GM13977 (cell line): ENCODE data around the gene SLC48A1.

ENCODE experiments used
- DNase-seq: peaks from one replicate; pipeline ENCODE4 v3.0.0; 2012; ENCODE audit warnings: low spot score
- in situ Hi-C: fragments of 300-500 bp; cut with MboI; formaldehyde crosslinking; loops from one replicate; pipeline ENCODE4 v1.12.0; 2022; ENCODE audit warnings: low sequenced_read_pairs, low pct_unique_long_range_greater_than_20kb, mixed read lengths, inconsistent platforms; ENCODE audit not compliant: unreplicated experiment
- TF ChIP-seq, protein P1 (sequence below): IDR thresholded peaks from 2 replicates; pipeline ENCODE4 v1.5.1; 2012; ENCODE audit warnings: mild to moderate bottlenecking, control low read depth; ENCODE audit not compliant: insufficient read depth; ENCODE audit errors: extremely low read depth, missing control alignments

Gene SLC48A1

DNA sequence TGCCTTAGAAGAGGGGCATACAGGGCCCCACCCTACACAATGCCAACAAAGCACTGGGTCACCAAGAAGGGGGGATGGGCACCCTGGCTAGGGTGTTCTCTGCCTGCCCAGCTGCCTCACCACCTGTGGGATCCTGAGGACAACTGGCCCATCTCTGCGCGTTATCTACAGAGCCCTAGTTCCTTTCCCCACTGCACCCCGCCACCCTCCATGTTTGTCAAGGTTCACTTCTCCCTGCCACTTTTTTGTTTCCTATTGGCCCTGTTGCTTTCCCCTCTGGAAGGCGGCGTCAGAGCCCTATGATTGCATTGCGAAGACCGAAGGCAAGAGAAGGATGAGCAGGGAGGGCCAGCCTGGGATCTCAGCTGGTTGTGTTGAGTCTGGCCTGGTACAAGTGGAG lies 1.6 kb downstream of the SLC48A1 start:
- in situ Hi-C loops: loop anchor here (10.0 kb wide), 1 partner anchor 60 kb away; no protein-coding TSS in a partner anchor
- DNase-seq: no peak
- TF ChIP-seq, protein P1, sequence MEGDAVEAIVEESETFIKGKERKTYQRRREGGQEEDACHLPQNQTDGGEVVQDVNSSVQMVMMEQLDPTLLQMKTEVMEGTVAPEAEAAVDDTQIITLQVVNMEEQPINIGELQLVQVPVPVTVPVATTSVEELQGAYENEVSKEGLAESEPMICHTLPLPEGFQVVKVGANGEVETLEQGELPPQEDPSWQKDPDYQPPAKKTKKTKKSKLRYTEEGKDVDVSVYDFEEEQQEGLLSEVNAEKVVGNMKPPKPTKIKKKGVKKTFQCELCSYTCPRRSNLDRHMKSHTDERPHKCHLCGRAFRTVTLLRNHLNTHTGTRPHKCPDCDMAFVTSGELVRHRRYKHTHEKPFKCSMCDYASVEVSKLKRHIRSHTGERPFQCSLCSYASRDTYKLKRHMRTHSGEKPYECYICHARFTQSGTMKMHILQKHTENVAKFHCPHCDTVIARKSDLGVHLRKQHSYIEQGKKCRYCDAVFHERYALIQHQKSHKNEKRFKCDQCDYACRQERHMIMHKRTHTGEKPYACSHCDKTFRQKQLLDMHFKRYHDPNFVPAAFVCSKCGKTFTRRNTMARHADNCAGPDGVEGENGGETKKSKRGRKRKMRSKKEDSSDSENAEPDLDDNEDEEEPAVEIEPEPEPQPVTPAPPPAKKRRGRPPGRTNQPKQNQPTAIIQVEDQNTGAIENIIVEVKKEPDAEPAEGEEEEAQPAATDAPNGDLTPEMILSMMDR: no peak

GRCh38 chr12:47775100-47775911 lies 2.3 kb downstream of the SLC48A1 start:
- DNase-seq: peak; percentile 53
- in situ Hi-C loops: loop anchor here (10.0 kb wide), 1 partner anchor 61 kb away; no protein-coding TSS in a partner anchor
- TF ChIP-seq, protein P1: no peak

DNA sequence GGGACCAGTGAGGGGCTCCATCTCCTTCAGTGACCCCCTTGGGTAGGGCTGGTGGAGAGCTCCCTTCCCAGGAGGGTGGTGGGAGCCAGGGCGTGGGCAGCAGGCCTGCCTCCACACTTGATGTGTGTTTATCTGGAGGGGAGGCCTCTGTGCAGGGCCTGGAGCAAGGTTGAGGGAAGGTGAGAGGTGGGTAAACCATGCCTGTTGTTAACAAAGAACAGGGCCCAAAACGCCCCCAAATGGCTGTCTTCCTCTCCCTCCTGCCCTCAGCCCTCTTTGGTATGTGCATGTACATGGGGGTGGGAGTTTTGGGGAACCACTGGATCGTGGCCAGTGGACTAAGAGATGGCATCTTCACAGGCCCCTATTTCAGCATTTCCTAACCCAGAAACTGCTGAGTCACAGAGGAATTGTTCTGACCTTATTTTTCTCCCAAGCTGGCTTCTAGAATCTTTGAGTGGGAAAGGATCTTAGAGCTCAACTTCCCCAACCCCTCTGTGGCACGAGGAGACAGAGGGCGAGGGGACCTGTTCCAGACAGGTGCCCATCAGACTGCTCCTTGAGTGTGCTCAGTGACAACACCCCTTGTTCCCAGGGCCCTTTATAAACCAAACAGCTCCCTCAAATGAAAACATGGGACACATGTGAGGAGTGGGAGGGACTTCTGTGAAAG lies 3.6 kb downstream of the SLC48A1 start:
- in situ Hi-C loops: loop anchor here (10.0 kb wide), 1 partner anchor 62 kb away; no protein-coding TSS in a partner anchor
- TF ChIP-seq, protein P1: no peak
- DNase-seq: no peak

DNA sequence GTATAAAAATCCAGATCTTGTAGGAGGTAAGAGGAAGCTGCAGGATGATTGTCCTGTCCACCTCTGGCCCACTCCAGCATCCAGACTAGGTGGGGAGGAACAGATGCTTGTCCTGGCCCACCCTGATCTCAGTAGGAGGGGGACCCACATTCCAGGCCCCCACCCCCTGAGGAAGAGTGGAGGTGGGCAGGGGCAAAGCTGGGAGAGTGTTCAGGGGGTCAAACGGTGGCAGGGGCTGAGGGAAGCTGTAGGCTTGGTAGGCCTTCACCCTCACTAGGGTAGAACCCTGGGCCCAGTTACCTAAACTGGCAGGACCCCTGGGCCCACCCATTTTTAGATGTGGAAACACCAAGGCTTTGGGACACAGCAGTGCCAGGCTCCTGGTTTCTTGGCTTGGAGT lies 4.1 kb downstream of the SLC48A1 start:
- TF ChIP-seq, protein P1: no peak
- in situ Hi-C loops: loop anchor here (10.0 kb wide), 1 partner anchor 62 kb away; no protein-coding TSS in a partner anchor
- no peak for DNase-seq

DNA sequence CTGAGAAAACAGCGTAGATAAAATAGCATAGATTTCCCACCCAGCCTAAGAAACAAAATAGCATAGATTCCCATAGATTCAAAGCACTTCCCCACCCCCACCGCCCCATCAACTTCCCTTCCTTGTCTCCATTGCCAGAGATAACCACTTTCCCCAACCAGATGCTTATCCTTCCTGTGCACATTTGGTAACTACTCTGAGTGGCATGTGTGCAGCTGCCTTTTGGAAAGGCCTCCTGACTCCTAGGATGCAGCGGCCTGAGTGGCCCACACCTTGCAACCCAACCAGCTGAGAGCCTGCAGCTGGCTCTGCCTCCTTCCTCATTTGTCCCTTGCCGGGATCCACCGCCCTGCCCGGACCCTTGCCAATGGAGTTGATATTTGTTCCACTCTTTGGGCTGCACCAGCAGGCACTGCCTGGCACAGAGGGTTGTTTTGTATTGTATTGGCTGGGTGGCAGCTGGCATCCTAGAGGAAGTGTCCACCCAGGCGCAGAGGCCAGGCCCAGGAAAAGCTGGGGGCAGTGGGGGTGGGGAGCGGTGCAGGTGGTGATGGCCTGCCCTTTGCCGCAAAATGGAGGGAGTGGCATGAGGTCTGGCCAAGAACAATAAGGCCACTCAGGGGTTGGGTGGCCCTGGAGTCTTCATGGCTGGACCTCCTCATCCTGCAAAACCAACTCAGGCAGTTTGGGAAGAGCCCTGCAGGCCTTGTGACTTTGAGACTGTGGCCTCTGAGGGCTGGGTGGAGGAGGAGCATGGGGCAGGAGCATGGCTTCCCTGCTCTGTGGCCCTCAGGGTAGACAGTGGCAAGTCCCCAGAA lies 4.9 kb downstream of the SLC48A1 start:
- TF ChIP-seq, protein P1: no peak
- DNase-seq: no peak
- in situ Hi-C loops: loop anchor here (10.0 kb wide), 1 partner anchor 63 kb away; no protein-coding TSS in a partner anchor

DNA sequence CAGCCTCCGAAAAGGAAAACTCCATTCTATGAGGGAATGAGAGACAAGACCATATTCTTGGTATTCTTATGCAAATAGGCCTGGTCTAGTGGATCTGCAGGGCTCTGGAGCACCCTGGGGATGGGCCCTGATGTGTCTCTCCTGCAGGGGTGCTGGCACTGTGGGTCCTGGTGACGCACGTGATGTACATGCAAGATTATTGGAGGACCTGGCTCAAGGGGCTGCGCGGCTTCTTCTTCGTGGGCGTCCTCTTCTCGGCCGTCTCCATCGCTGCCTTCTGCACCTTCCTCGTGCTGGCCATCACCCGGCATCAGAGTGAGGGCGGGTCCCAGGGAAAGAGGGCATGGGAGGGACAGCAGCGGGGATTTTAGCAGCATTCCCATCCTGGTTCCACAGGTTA lies 5.8 kb downstream of the SLC48A1 start:
- TF ChIP-seq, protein P1: no peak
- in situ Hi-C loops: loop anchor here (10.0 kb wide), 1 partner anchor 64 kb away; no protein-coding TSS in a partner anchor
- no peak for DNase-seq
